ACC112 (cell line): ENCODE results near the gene NPR2.

Experiments
- H2AFZ ChIP-seq: fragments of 200-600 bp; sonication (generic); one replicate; pipeline ENCODE4 v1.6.0; 2017; ENCODE audit warnings: antibody characterized with exemption, low read length; ENCODE audit not compliant: unreplicated experiment
- H3K27ac ChIP-seq: fragments of 200-600 bp; sonication (generic); 2 replicates; pipeline ENCODE4 v1.5.1; 2014; ENCODE audit warnings: low read depth, mild to moderate bottlenecking, antibody characterized with exemption, low read length, moderate library complexity
- H3K27me3 ChIP-seq: fragments of 200-600 bp; sonication (generic); 2 replicates; pipeline ENCODE4 v1.6.1; 2014; ENCODE audit warnings: mild to moderate bottlenecking, antibody characterized with exemption, low read length, moderate library complexity, mixed read lengths; ENCODE audit not compliant: insufficient read depth
- H3K36me3 ChIP-seq: fragments of 200-600 bp; sonication (generic); 2 replicates; pipeline ENCODE4 v1.6.1; 2016; ENCODE audit warnings: mild to moderate bottlenecking, antibody characterized with exemption, low read length, moderate library complexity, mixed read lengths; ENCODE audit not compliant: insufficient read depth
- H3K4me1 ChIP-seq: fragments of 200-600 bp; sonication (generic); one replicate; pipeline ENCODE4 v1.6.1; 2016; ENCODE audit warnings: low read length, mixed read lengths; ENCODE audit not compliant: insufficient read depth, unreplicated experiment, control insufficient read depth
- H3K4me3 ChIP-seq: fragments of 200-600 bp; sonication (generic); 2 replicates; pipeline ENCODE4 v1.5.1; 2014; ENCODE audit warnings: mild to moderate bottlenecking, low read depth, low read length
- H3K79me2 ChIP-seq: fragments of 200-600 bp; sonication (generic); one replicate; pipeline ENCODE4 v1.6.0; 2016; ENCODE audit warnings: low read length; ENCODE audit not compliant: control insufficient read depth, unreplicated experiment, insufficient read depth

Gene NPR2

GRCh38 chr9:35831040-35831439, 39.6 kb downstream of the NPR2 start:
- H3K4me3 ChIP-seq = no peak overlapping the region
- no peaks in the 10 kb centered on the region for H3K79me2 ChIP-seq
- no peak overlapping the region for H2AFZ ChIP-seq
- H3K36me3 ChIP-seq = no peaks in the 10 kb centered on the region
- no peaks in the 10 kb centered on the region for H3K27me3 ChIP-seq
- no peak overlapping the region for H3K27ac ChIP-seq
- peaks cover 19% of the 10 kb centered on the region for H3K4me1 ChIP-seq

GRCh38 chr9:35832814-35833213, 41.4 kb downstream of the NPR2 start:
- H2AFZ ChIP-seq = no peak overlapping the region

GRCh38 chr9:35834260-35835215, 43.1 kb downstream of the NPR2 start:
- Histone ChIP-seq H3K4me1 (peaks cover 12% of the 10 kb centered on the region), H3K27me3 (no peaks in the 10 kb centered on the region), H3K79me2 (no peaks in the 10 kb centered on the region), H3K36me3 (no peaks in the 10 kb centered on the region), H3K4me3 (no peak overlapping the region), H3K27ac (no peak overlapping the region), H2AFZ (no peak overlapping the region)

More at GRCh38 chr9:35832814-35833213, 41.4 kb downstream of the NPR2 start:
- Histone ChIP-seq H3K4me3 (no peak overlapping the region), H3K36me3 (no peaks in the 10 kb centered on the region), H3K27me3 (no peaks in the 10 kb centered on the region), H3K4me1 (peaks cover 12% of the 10 kb centered on the region), H3K27ac (no peak overlapping the region), H3K79me2 (no peaks in the 10 kb centered on the region)

DNA sequence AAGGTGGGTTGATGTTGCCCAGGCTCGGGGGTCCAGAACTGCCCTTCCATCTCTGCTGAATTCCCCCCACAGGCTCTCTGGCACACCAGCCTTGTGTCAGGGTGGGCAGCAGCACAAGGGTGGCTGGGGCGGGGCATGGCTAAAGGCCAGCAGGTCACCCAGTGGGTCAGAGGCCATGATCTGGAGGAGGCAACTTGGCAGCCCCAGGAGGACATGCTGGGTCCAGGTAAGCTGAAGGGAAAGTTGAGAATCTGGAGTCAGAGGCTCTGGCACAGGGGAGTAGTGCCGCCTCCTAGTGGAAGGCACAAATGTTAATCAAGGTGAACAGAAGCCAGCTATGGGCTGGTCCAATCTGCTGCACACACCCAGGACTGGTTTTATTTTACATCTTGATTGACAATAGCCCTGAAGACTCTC, 43.8 kb downstream of the NPR2 start:
- peaks cover 6% of the 10 kb centered on the region for H3K4me1 ChIP-seq
- no peaks in the 10 kb centered on the region for H3K36me3 ChIP-seq
- H3K4me3 ChIP-seq = no peak overlapping the region
- no peak overlapping the region for H3K27ac ChIP-seq
- no peaks in the 10 kb centered on the region for H3K79me2 ChIP-seq
- H2AFZ ChIP-seq = no peak overlapping the region
- H3K27me3 ChIP-seq = no peaks in the 10 kb centered on the region

GRCh38 chr9:35835766-35836165, 44.4 kb downstream of the NPR2 start:
- Histone ChIP-seq H2AFZ (no peak overlapping the region), H3K79me2 (no peaks in the 10 kb centered on the region), H3K27me3 (no peaks in the 10 kb centered on the region), H3K27ac (no peak overlapping the region), H3K4me1 (peaks cover 6% of the 10 kb centered on the region), H3K36me3 (no peaks in the 10 kb centered on the region), H3K4me3 (no peak overlapping the region)

GRCh38 chr9:35836595-35836994, 45.2 kb downstream of the NPR2 start:
- Histone ChIP-seq H3K36me3 (no peaks in the 10 kb centered on the region), H3K4me1 (peaks cover 6% of the 10 kb centered on the region), H2AFZ (no peak overlapping the region), H3K4me3 (no peak overlapping the region), H3K79me2 (no peaks in the 10 kb centered on the region), H3K27me3 (no peaks in the 10 kb centered on the region), H3K27ac (no peak overlapping the region)

DNA sequence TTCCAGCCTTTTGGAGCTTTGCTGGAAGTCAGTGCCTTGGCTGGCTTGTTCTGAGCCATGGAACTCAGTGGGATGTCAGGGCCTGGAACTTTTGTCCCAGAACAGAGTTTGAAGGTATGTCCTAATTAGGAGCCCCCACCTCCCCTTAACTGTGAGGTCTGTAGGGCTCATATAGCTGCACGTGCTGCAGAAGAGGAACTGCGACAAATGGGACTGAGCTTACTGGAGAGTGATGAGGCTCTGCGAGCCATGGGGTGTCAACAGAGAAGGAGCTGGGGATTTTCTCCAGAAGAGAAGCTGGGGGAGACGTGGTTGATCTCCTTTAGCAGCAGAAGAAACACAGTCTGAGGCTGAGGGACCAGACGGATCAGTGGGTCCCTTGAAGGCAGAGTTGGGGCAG, 48.5 kb downstream of the NPR2 start:
- no peaks in the 10 kb centered on the region for H3K27me3 ChIP-seq
- no peaks in the 10 kb centered on the region for H3K36me3 ChIP-seq
- no peak overlapping the region for H2AFZ ChIP-seq
- no peaks in the 10 kb centered on the region for H3K79me2 ChIP-seq
- H3K4me3 ChIP-seq = no peak overlapping the region
- peaks cover 20% of the 10 kb centered on the region for H3K4me1 ChIP-seq
- no peak overlapping the region for H3K27ac ChIP-seq

DNA sequence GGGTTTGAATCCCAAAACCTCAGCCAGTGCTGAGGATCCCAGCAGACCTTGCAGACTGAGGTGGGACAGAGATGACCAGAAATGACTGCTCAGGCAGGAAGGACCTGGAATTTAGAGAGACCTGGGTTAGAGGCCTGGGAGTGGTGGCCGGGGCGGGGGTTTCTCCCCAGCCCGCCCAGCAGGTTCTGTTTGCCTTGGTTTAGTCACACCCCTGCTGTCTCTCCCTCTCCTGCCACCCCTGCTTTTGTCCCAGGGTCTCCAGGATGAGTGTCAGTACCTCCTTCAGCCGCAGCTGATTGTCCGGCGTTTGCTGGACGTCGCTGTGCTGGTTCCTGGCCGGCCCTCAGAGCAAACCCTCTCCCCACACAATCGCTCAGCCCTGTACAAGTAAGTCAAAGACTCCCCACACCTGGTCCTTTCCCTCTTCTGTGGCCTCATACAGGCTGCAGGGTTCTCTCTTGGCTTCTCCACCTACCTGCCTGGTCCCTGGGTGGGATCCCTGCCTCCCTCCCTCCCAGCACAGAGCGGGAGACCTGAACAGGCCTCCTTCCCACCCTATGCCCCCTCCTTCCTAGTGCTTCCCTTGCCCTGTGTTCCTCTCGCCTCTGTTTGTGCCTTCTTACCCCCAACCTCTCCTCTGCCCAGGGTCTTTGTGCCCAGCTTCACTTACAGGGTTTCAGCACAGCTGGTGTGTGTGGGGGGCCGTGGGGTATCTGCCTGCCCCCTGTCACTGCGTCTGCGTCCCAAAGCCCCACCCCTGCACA, 49.7 kb downstream of the NPR2 start:
- H3K4me3 ChIP-seq = no peak overlapping the region
- no peak overlapping the region for H2AFZ ChIP-seq
- no peaks in the 10 kb centered on the region for H3K36me3 ChIP-seq
- H3K4me1 ChIP-seq = peaks cover 30% of the 10 kb centered on the region
- H3K27ac ChIP-seq = no peak overlapping the region
- no peaks in the 10 kb centered on the region for H3K79me2 ChIP-seq
- no peaks in the 10 kb centered on the region for H3K27me3 ChIP-seq

GRCh38 chr9:35841645-35841900, 50.2 kb downstream of the NPR2 start:
- no peaks in the 10 kb centered on the region for H3K79me2 ChIP-seq
- no peak overlapping the region for H3K4me3 ChIP-seq
- no peak overlapping the region for H3K27ac ChIP-seq
- H3K27me3 ChIP-seq = no peaks in the 10 kb centered on the region
- H3K4me1 ChIP-seq = peaks cover 30% of the 10 kb centered on the region
- H3K36me3 ChIP-seq = no peaks in the 10 kb centered on the region
- no peak overlapping the region for H2AFZ ChIP-seq

- Histone ChIP-seq H3K36me3 (no peaks in the 10 kb centered on the region), H3K4me1 (peaks cover 30% of the 10 kb centered on the region), H3K79me2 (no peaks in the 10 kb centered on the region), H3K27ac (no peak overlapping the region), H2AFZ (no peak overlapping the region), H3K4me3 (no peak overlapping the region), H3K27me3 (no peaks in the 10 kb centered on the region)
These were observed 50.8 kb downstream of the NPR2 start for GRCh38 chr9:35842020-35842745.
